ENCODE measurements around the gene CYP4V2.

- no peak for TF ChIP-seq CTCF (conservative IDR thresholded peaks at IDR 0.05)
- TF ChIP-seq ZFX (IDR thresholded peaks at IDR 0.05) = no peak
Observed at GRCh38 chr4:186158021-186158813, 33.1 kb upstream of the CYP4V2 start.
